HG03159 (cell line): Measurements from ENCODE around the gene HOXC9.

ENCODE experiments used
- ATAC-seq: cut with Tn5 transposase; IDR thresholded peaks from one replicate; pipeline ENCODE4 v1.9.1; 2021; ENCODE audit warnings: mild to moderate bottlenecking, moderate library complexity; ENCODE audit not compliant: unreplicated experiment

HOXC9 gene

GRCh38 chr12:53998900-53999236 lies 1.1 kb upstream of the HOXC9 start:
- no peak for ATAC-seq

DNA sequence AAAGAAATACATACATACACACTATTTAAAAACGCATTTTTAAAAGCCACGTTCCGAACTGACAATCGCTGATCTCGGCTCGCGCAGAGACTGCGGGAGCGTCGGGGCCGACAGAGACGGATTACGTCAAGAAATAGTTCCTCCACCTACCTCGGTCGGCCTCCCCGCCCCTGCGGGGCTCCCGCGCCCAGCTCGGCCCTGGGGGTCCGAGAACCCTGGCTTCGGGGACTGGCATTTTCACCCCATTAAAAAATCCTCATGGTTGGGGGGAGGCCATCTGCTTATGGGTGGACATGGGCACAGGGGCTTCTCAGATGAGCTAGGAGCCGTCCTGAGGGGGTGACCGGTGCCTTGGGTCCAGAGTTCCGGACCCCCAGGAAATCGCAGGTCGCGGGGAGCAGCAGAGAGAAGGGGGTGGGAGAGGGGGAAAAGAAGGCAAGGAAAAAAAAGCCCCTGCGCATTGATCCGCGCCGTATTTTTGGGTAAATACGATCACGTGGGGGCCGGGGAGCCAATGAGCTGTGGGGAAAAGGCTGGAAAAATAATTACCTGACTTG lies 324 bp upstream of the HOXC9 start:
- no peak for ATAC-seq

DNA sequence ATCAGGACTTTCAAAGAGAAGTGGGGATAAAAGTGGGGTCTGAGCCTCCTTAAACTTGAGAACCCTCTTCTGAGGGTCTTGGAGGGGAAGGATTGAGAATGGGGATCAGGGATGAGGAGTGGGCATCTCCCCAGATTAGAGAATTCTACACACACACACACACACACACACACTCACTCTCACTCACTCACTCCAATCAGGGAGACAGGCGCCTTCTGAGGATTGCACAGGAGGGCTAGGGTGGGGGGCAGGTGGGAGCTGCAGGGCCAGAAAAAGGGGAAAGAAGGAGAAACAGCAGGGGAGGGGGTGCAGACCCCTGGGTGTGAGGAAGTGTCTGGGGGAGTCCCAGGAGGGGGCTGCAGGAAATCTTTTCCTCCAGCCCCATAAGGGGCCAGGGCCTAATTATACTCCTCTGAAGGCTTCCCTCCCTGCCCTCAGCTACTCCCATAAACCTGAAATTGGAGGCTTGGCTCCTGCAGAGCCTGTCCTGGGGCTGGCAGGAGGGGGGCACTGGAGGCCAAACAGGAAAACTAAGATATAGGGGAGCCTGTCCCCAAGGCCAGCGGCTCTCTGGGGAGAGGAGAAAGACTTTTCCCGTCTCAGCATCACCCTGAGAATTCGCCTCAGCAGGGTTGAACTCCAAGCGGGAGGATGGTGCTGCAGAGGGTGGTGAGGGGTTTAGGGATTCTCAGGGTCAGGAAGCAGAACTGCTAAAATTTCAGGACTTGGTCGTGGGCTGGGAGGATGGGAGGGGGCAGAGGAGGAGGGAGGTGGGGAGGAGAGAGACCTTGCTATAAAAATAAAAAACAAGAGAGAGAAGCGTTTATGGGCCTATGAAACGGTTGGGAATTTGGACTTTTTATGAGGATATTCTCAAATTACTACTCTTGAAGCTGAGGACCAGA lies 1.6 kb downstream of the HOXC9 start:
- no peak for ATAC-seq

DNA sequence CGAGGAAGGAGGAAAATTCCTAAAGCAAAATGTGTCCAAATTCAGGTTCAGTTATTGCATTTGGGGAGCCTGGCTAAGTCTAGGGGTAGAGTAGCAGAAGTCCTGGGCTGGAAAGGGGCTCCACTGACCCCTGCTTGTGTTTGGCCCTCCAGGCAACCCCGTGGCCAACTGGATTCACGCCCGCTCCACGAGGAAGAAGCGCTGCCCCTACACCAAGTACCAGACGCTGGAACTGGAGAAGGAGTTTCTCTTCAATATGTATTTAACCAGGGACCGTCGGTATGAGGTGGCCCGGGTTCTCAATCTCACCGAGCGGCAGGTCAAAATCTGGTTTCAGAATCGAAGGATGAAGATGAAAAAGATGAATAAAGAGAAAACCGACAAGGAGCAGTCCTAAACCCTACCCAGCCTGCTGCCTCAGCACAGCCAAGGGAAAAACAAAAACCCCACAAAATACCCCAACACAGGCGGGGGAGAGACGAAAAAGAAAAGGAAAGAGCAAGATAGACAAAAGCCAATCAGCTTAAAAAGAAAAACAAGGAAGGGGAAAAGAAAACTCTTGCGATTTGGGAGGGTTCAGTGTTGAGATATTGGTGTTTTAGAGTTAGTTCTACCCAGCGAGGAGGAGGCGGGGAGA lies 2.4 kb downstream of the HOXC9 start:
- no peak for ATAC-seq

- no peak for ATAC-seq
Observed at GRCh38 chr12:54002915-54003389, 3.0 kb downstream of the HOXC9 start.

DNA sequence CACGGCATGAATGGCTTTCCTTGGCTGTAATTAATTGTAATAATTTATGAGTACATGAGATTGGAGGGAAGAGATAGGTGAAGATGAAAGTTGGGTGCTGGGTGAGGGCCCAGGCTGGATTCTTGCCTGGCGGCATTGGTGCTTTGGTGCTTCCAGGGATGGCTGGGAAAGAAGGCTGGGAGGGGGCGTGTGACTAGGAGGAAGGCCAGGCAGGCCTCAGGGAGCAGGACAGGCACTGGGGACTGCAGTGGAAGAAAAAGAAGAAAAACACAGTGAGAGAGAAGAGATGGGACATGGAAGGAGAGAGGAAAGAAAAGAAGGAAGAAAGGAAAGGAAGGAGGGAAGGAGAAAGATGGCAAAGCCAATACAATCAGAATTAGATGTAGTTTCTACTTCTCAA lies 3.7 kb downstream of the HOXC9 start:
- no peak for ATAC-seq

- ATAC-seq: no peak
Observed at GRCh38 chr12:54004063-54004840, 4.3 kb downstream of the HOXC9 start.

DNA sequence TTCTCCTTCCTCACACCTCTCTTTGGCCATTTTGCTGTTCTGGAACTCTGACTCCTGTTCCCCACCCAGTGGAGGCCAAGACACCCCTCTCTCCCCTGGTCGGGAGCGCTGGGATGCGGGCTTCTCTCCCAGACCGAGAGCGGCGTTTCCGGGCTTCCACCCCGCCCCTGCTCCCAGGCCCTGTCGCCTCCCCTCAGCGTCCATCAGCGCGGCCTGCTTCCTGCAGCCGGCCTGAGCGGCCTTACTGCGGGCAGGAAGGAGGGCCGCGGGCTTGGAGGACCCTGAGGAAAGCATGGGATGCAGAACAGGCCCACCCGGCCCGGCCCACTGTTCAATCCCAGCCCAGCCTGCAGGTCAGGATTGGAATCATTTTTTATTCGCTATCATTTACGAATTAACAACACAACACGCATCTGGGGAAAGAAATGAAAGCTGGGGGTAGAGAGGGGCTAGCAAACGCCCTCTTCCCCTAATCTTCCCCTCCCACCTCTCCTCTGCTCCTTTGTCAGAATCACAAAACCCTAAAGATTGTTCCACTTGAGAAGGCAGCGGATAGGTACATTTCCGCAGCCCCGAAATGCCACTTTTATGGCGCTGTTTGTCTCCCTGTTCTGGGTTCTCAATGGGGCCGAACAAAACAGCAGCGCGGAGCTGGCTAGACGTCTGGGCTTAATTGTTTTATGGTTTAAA lies 5.0 kb downstream of the HOXC9 start:
- ATAC-seq: no peak

GRCh38 chr12:54005531-54005852 lies 5.5 kb downstream of the HOXC9 start:
- ATAC-seq: no peak

- ATAC-seq: peak; percentile 78
Observed at GRCh38 chr12:54005853-54006558, 6.0 kb downstream of the HOXC9 start.

- ATAC-seq: no peak
Observed at GRCh38 chr12:54006559-54007220, 6.7 kb downstream of the HOXC9 start.

- ATAC-seq: no peak
Observed at GRCh38 chr12:54007538-54008259, 7.7 kb downstream of the HOXC9 start.

DNA sequence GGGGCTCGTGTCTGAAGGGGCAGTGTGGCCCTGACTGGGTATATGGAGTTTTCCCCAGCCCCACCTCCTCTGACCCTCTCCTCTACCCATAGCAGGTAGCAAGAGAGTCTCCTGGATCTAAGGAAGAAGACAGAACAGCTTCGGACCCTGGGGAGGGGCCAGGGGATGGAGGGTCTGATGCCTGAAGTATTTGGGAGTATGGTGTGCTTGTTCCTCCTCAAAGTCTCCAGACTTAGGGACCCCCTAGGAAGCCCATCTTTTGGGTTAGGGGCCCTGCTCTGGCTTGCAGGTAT lies 8.2 kb downstream of the HOXC9 start:
- ATAC-seq: no peak

- no peak for ATAC-seq
Observed at GRCh38 chr12:54009171-54010052, 9.5 kb downstream of the HOXC9 start.

DNA sequence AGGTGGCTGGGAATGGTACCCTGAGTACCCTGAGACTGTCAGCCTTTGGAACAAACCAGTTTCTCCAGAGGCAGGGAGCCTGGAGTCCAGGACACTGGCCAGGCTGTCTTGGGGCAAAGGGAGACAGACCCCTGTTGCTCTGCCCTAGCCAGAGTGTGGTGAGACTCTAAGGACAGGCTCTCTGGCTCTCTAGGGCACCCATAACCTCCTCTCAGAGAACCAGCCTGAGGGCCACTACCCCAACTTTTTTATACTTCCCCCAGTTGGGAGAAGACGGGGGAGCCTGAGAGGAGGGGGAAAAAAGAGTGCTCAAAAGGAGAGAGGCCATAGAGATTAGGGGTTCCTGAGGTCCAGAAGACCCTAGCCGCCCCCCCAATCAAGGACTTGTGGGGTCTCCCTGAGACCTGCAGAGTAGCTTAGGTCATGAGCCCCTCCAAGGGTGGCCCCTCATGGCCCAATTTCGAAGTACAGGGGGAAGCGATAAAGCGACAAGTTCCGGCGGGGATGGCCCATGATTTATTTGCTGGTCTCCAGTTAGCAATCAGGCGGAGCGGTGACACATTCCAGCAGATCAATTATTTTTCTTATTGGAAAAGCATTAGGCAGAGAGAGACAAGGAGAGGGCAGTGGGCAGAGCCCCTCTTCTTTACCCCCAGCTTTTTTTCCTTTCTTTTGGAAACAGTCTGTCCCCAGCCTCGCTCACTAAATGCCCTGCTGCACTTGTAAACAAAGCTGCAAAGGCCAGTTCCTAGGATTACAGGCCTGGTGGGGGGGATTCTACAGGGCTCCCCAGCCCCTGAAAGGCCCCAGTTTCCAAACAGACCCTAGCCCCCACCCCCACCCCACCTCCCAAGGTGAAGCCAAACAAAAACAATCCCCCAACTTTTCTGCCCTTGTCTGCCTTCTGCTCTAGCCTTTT lies 10.4 kb downstream of the HOXC9 start:
- no peak for ATAC-seq

DNA sequence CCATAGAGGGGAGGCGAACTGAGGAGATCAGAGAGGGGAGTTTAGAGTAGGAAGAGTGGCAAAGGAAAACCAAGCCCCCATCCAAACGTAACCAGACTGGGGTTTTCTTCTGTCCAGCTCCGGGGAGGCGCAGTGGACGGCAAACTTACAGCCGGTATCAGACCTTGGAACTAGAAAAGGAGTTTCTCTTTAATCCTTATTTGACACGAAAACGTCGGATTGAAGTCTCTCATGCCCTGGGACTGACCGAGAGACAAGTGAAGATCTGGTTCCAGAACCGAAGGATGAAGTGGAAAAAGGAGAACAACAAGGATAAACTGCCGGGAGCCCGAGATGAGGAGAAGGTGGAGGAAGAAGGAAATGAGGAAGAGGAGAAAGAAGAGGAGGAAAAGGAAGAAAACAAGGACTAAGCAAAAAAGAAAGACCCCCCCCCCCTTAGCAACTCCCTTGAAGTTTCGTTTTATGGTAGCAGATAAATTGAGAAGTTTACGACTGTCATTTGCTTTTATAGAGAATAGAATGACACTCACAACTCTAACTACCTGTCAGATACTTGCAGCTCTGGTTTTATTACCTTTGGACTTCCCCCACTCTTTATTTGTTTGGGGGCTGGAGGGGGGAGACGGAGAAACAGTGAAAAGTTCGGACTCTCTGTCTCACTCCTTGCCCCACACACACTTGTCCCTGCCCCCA lies 11.2 kb downstream of the HOXC9 start:
- no peak for ATAC-seq
